Measurements from ENCODE around the gene AK6.

Gene AK6

GRCh38 chr5:69305512-69305911 lies 63.8 kb downstream of the AK6 start:
- H3K4ac ChIP-seq (ENCODE audit: low read depth, low read length): no peak overlapping the region
- H3K27ac ChIP-seq (ENCODE audit: low read depth, low read length): no peak overlapping the region
- peaks cover 1% of the 10 kb centered on the region for H3K4me1 ChIP-seq (ENCODE audit: control insufficient read depth, low read depth, low read length)
- no peak overlapping the region for H2AK5ac ChIP-seq (ENCODE audit: low read length)
- no peak overlapping the region for H3K4me2 ChIP-seq (ENCODE audit: low read length)
- no peaks in the 10 kb centered on the region for H3K79me1 ChIP-seq (ENCODE audit: low read length)
- H4K5ac ChIP-seq (ENCODE audit: low read length): no peak overlapping the region
- no peak overlapping the region for H2BK120ac ChIP-seq (ENCODE audit: low read depth, low read length)
- H3K79me2 ChIP-seq (ENCODE audit: control insufficient read depth, insufficient read depth, low read length): no peaks in the 10 kb centered on the region
- H4K8ac ChIP-seq (ENCODE audit: low read depth, low read length): no peak overlapping the region
- no CpG with 5 or more reads among the region's 8 CpGs for WGBS (ENCODE audit: extremely low coverage, insufficient coverage, low lambda C conversion rate)
- H3K27me3 ChIP-seq (ENCODE audit: insufficient read depth, low read length, poor library complexity): no peaks in the 10 kb centered on the region
- no peak overlapping the region for H3K56ac ChIP-seq (ENCODE audit: low read length)
- H3K36me3 ChIP-seq (ENCODE audit: control insufficient read depth, insufficient read depth, low read length): no peaks in the 10 kb centered on the region
- no peak overlapping the region for H3K23ac ChIP-seq (ENCODE audit: low read length)
- H2BK5ac ChIP-seq (ENCODE audit: low read length): no peak overlapping the region
- H3K4me3 ChIP-seq (ENCODE audit: low read length): no peak overlapping the region
- no peak overlapping the region for H2BK15ac ChIP-seq (replicated peaks; ENCODE audit: low read depth)
- no peak overlapping the region for H3K18ac ChIP-seq (ENCODE audit: low read length)
- no peak overlapping the region for H3K9ac ChIP-seq (ENCODE audit: low read length)
- DNase-seq: no peak

All from mesendoderm (in vitro differentiated cells).